ENCODE data around the gene ADAMTS17. TPM values are rescaled to one million over a fixed set of nuclear protein-coding genes. Genes with fewer than 3 reads are reported as not detected.

Gene ADAMTS17
- total and polyA plus RNA-seq, 9 of the 15 experiments (the other 6 are each of a cell fraction or from before 2014, with no cell fraction given): 0.01 to 0.14 (median 0.07) TPM; not detected in 6

- no peak for FAIRE-seq
- no peaks in the 10 kb centered on the region for H4K20me1 ChIP-seq (replicated peaks; ENCODE audit: control insufficient read depth, insufficient read depth, low read length)
- TF ChIP-seq CCNT2 (IDR thresholded peaks at IDR 0.05; ENCODE audit: borderline replicate concordance, extremely low read depth, insufficient read length, low read depth, low read length): no peak
- TF ChIP-seq BRCA1 (IDR thresholded peaks at IDR 0.05): no peak
- no peak for TF ChIP-seq BRCA1 (CRISPR knock-in tag; IDR thresholded peaks at IDR 0.05)
- no peak for TF ChIP-seq NFIC (IDR thresholded peaks at IDR 0.05)
- no peak for TF ChIP-seq PCBP2 (IDR thresholded peaks at IDR 0.05; ENCODE audit: low read depth, low read length, poor library complexity, severe bottlenecking)
- TF ChIP-seq KHSRP (IDR thresholded peaks at IDR 0.05): no peak
- no peak for TF ChIP-seq PYGO2 (tag; IDR thresholded peaks at IDR 0.05)
- TF ChIP-seq MGA (IDR thresholded peaks at IDR 0.05): no peak
- no peak for TF ChIP-seq LARP7 (IDR thresholded peaks at IDR 0.05)
- no peak for TF ChIP-seq FOXA1 (IDR thresholded peaks at IDR 0.05; ENCODE audit: borderline replicate concordance)
- TF ChIP-seq, protein P1, sequence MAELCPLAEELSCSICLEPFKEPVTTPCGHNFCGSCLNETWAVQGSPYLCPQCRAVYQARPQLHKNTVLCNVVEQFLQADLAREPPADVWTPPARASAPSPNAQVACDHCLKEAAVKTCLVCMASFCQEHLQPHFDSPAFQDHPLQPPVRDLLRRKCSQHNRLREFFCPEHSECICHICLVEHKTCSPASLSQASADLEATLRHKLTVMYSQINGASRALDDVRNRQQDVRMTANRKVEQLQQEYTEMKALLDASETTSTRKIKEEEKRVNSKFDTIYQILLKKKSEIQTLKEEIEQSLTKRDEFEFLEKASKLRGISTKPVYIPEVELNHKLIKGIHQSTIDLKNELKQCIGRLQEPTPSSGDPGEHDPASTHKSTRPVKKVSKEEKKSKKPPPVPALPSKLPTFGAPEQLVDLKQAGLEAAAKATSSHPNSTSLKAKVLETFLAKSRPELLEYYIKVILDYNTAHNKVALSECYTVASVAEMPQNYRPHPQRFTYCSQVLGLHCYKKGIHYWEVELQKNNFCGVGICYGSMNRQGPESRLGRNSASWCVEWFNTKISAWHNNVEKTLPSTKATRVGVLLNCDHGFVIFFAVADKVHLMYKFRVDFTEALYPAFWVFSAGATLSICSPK (IDR thresholded peaks at IDR 0.05; ENCODE audit: borderline replicate concordance): no peak
Observed at GRCh38 chr15:99993262-99993661, 348.5 kb downstream of the ADAMTS17 start.

More at GRCh38 chr15:99993262-99993661, 348.5 kb downstream of the ADAMTS17 start:
- Histone ChIP-seq H3K9ac (ENCODE audit: insufficient read depth in 1 of 2, low read depth in 2 of 2, low read length in 2 of 2) (no peak overlapping the region), H3K9me3 (replicated peaks; ENCODE audit: control insufficient read depth, insufficient read depth, low read depth, low read length) (no peaks in the 10 kb centered on the region), H3K4me3 (no peak overlapping the region), H3K27ac (ENCODE audit: extremely low read depth, low read depth, low read length) (no peak overlapping the region), H3K4me2 (ENCODE audit: insufficient read depth, low read length) (no peak overlapping the region), H3K36me3 (ENCODE audit: control insufficient read depth, insufficient read depth, low read length) (no peaks in the 10 kb centered on the region), H3K9me1 (ENCODE audit: control insufficient read depth, insufficient read depth, low read length) (no peaks in the 10 kb centered on the region), H2AFZ (ENCODE audit: low read depth, low read length) (no peak overlapping the region), H3K27me3 (ENCODE audit: control insufficient read depth in 2 of 2, insufficient read depth in 2 of 2, low read length in 2 of 2) (peaks cover 16 to 48% of the 10 kb centered on the region in 2 experiments; a peak in 4 of 5 replicates), H3K4me1 (replicated peaks in 1 of 2; ENCODE audit: control insufficient read depth in 2 of 2, insufficient read depth in 2 of 2, low read length in 2 of 2) (no peaks in the 10 kb centered on the region), H3K79me2 (ENCODE audit: control insufficient read depth, insufficient read depth, low read length) (no peaks in the 10 kb centered on the region)
- in situ Hi-C loops (cut with MboI): no loop called here
- no peak for DNase-seq (ENCODE audit: extremely low read depth in 1 of 4, low spot score in 3 of 4)
- no TSS peak for BruUV-seq (replicated peaks)
- ChIA-PET POLR2A (no interaction called here), CTCF (ENCODE audit: low intra/inter-chr PET ratio) (no interaction called here)
- 4% methylated on average over 8 of the region's 8 CpGs for WGBS (ENCODE audit: insufficient coverage, low coverage, missing lambda C conversion rate)
- ATAC-seq: no peak
- intact Hi-C loops (cut with micrococcal nuclease): no loop called here
